NCI-H345 treated with DMSO at 0.1 percent for 48 hours (cell line): ENCODE results near the gene LEMD2.

ENCODE experiments used
- DNase-seq: peaks from one replicate; lab custom pipeline; 2025; ENCODE audit not compliant: unreplicated experiment; lab: John Stamatoyannopoulos, UW

Gene LEMD2

DNA sequence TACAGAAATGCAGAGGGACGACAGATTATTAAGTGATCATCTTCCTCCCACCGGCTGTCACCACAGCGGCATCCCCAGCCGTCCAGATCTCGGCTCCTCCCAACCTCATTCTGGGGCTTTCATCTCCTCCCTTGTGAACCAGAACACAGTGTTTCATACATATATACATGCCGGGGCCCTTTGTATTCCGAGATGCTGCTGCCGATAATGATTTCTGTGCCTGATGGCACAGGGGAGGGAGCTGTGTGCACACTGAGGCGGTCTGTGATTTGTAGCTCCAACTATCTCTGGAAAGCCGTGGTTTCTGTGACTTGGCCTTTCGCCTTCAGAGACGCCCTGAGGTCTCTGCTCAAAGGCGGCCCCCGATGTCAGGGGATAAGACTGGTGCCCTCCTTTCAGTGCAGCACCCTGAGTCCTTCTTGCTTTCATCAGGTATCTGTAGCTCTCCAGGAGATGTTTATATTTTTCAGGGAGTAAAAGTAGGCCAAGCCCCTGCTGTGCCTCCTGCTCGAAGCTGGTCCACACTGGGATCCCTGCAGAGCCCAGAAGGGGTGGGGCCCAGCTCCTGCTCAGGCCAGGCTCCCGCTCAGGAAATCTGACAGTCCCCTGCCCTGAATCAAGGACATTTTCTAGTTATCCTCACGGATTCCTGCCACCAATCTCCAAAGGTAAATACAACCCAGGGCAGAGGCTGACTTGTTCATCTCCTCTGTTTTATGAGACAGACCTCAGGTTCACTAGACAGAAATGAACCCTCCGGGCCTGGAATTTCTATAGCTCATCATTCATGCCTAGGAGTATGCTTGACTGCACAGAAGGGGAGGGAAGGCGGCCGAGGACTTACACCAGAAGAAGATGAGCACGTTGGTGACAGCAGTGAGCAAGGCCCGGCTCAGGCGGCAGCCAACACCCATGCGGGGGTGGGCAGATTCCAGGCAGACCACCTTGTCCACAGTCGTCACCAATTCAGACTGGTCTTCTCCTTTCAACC, 11.2 kb downstream of the LEMD2 start:
- no peak for DNase-seq

- no peak for DNase-seq
These were observed 12.2 kb downstream of the LEMD2 start for GRCh38 chr6:33776764-33777163.

- no peak for DNase-seq
These were observed 12.7 kb downstream of the LEMD2 start for GRCh38 chr6:33776186-33776585.

DNA sequence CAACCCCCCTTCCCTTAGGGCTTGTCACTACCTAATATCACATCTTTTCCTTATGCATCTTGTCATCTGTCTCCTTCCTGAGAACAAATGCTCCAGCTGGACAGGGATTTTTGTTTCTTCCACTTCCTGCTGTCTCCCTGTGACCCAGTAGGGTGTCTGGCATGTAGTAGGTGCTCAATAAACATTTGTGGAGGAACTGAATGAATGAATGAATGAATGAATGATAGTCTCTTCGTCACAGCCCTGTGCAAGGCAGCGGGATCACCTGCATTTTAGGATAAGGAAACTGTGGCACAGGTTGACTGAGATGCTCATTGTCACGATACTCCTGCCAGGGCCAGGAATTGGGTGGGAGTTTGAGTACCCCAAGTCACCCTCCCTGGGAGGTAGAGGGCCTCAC, 14.2 kb downstream of the LEMD2 start:
- DNase-seq, result no peak

DNA sequence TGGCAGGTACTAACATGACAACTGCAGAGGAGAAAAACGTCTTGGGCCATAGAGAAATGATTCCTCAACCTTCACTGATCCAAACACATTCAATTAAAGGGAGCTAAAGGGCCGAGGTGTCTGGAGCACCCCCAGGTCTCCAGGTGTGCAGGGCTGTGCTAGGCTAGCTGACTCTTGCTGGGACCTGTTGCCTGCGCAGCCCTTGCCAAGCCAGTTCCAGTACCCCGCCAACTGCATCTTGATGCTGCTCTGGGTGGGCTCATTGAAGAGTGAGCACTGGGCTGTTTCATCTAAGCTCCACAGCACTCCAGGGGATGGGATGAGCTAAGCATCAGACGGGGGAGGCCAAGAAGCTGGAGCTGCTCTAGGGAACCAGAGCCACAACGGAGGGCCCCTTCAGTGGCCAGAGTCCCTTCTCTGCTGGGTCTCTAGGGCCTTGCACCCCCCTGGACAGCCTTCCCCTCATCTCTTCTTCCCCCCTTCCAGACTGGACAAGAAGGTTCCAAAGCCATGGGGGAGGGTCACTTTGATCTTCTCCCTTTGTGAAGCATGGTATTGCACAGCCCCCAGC, 15.9 kb downstream of the LEMD2 start:
- no peak for DNase-seq

DNA sequence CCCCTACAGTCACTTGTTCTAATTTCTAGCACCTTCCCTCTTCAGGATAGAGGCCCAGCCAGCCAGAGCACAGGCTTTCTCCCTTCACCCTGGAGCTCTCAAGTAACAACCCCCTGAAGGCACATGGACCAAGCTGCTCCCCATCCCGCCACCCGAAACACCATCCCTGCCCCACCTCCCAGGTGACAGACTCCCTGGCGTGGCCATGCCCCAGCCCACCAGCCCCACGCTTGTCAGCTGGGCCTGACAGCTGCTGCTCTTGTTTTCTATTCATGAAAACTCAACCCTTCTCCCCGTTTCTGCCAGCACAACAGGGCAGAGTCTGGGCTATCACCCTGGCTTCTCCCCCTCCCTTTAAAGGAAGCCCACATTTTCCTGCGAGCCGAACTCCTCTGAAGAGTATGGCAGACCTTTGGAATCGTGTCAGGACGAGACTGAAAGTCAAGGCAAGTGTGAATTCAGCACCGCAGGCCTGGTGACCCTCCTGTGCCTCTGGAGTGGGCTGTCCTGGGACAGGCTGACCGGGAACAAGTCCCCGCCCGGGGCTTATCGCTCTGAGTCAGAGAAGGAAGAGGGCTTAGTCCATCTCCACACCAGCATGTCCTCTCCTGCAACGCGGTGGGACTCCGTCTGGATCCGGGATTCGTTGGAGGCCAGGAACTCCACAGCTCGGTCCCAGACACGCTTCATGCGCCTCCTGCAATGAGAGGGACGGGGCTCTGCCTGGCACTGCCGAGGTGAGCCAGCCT, 16.7 kb downstream of the LEMD2 start:
- no peak for DNase-seq

- peak; percentile 19 for DNase-seq
These were observed 17.5 kb downstream of the LEMD2 start for GRCh38 chr6:33771146-33772081.

DNA sequence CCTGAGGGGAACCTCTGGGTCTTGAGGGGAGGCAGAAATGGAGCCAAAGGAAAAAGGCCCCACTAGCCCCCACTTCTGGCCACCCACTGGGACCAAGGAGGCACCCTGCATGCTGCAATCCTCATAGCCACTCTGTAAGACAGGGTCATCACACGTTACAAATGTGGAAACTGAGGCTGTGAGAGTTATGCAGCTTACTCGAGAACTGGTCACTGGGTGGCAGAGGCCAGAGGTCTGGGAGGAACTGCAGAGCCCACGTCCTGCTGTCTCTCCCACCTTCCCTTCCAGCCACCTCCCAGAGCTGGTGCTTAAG, 18.1 kb downstream of the LEMD2 start:
- DNase-seq, result no peak

DNA sequence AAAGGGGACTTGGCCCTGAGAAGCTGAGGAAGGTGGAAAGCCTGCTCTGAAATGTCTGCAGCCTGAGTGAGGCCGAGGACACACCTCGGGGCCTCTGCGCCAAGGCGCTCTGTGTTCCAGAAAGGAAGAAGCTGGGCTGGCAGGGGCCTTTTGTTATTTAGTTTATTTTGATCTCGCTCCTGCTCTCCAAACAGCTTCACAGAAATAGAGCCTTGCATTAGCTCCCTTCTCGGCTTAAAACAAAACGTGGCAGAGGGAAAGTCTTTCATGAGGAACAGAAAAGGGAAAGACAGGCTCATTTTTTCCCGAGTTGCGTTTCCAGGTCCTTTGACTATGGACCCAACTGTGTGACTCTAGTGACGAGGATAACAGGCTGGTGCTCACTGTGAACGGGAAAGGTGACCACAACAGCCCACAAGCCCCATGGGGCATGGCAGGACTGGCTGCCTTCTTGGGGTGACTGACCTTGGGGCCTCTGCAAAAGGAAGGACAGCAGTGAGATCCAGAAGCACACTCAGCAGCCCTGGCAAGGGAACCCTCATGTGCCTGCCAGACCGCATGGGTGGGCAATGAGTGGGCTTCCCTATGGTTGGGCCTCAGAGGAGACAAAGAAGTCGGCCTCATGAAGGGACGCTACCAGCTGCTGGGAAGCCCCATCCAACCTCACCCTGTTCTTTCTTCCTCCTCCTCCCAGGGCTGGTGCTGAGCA, 18.7 kb downstream of the LEMD2 start:
- no peak for DNase-seq

GRCh38 chr6:33769248-33769821, 19.6 kb downstream of the LEMD2 start:
- DNase-seq, result no peak

DNA sequence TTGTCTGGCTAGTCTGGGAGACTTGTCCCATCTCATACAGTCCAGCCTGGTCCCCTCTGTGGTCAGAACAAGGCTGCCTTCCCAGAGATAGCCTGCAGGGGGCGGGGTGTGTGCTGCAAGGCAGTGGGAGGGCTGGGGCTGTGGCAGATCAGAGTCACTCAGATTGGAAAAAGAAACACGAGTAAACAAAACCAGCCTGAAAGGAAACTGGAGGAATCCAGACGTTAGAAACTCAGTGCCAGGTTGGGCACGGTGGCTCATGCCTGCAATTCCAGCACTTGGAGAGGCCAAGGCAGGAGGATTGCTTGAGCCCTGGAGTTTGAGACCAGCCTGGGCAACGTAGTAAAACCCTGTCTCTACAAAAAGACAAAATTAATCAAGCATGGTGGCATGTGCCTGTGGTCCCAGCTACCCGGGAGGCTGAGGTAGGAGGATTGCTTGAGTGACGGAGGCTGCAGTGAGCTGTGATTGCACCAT, 20.2 kb downstream of the LEMD2 start:
- DNase-seq, result no peak

DNA sequence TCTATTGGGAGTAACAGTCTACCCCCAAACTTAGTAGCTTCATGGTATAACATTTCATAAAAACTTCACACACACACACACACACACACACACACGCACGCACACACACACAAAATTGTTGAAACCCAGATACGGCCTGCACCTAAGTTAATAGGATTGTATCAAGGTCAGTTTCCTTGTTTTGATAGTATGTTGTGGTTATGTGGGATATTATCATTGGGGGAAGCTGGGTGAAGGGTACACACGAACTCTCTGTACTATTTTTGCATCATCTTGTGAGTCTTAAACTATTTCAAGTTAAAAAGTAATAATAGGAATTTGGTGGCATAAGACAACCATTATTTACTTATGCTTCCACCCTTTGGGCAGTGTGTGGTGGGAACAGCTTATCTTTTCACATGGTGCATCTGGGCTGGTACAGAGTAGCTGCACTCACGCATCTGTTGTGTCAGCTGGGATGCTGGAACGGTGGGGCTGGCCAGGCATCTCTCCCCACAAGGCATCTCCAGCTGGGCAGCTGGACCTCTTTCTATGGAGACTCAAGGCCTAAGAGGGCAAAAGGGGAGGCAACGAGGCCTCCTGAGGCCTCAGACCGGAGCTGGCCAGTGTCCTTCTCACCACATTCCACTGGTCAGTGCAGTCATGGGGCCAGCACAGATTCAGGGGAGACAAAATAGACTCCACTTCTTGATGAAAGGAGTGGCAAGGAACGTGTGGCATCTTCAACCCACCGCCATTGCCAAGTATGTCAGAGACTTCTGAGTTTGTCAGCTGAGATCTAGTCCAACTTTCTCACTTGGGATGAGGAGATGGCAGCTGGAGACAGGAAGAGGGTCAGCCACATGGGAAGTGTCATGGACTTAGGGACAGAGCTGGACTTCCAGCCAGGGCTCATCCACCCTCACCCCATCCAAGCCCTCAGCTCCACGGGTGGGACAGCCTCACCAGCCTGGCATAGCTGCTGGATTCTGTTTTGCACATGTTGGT, 21.7 kb downstream of the LEMD2 start:
- no peak for DNase-seq

DNA sequence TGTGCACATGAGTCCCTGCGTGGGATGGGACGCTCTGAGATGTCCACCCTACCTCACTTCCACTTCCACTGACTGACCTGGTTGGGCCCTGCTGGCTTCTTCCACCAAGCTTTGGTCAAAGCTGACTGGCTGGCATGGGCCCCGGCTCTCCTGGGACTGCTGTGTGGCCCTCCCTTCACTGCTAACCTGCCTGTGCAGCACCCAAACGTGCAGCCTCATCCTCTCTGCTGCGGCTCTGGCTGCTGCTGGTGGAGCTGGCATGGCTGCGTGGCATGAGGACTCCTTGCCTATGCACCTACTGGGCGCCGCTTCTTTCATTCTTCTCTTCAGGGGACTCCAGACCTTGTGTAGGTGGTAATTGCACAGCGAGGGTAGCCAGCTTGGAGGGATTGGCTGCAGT, 23.6 kb downstream of the LEMD2 start:
- DNase-seq, result no peak

DNA sequence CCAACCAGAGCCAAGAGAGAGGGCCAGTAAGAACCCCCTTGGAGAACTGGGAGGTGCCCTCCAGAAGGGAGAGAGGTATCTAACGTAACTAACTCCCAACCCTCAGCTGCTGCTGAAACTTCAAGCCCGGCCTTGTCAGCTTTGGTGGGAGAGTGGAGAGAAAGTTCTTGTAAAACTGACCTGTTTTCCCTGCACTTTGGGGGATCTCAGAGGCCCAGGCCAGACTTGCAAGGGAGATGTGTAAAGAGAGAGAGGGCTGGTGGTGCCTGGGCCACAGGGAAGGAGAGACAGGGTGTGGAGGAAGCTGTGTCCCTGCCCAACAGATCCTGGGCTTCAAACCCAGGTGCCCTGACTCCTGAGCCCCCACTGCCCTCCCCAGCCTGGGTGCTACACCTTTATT, 24.9 kb downstream of the LEMD2 start:
- DNase-seq, result no peak

DNA sequence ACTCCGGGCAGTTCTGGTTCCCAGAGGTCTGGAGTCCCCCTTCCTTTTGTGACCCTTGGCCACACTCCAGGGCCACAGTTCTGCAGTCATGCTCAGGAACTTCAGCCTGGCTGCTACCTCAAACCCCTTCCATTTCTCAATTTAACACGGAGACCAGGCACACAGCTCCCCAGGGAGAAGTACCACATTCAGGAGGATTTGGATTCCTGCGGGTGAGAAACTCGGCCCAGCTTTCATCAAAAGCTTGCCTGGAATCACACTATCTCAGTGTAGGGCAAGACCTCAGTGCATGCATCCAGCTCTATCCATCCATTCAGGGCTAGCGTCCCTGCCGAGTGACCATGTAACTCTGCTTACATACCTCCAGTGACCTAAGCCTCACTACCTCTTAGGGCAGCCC, 25.4 kb downstream of the LEMD2 start:
- DNase-seq, result no peak

- DNase-seq, result no peak
These were observed 26.2 kb downstream of the LEMD2 start for GRCh38 chr6:33762713-33763112.

DNA sequence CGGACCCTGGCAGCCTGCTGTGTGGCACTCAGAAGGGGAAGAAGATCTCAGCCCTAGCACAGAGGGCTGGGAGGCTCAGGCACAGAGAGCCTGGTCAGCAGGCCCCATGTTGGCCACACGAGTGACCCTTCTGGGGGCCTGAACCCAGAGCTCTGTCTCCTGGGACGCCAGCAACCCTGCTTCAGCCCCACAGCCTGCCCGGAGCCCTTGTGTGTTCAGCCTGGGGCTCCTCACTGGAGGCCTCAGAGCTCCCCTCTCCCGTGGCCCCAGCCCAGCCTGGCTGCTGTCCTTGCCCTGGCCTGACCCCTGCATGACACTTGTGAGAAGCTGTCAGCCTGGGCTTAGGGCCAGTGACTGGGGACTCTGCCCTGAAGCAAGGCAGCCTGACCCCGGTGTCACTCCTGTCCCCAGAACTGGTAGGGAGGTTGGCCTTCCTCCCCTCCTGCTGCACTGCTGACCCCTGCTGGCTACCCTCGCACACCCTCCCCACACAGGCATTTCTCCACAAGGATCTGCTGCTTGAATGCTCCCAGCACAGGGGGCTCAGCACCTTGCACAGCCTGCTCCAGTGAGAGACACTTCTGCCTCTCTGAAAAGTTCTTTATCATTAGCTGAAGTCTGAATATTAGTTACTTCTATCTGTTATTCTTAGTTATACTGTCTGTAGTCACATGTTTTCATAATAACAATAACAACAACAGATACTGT, 26.9 kb downstream of the LEMD2 start:
- no peak for DNase-seq

GRCh38 chr6:33761581-33761921, 27.4 kb downstream of the LEMD2 start:
- no peak for DNase-seq
